Osteoblast (primary cell): ENCODE results near the gene MCTP2. TPM values are rescaled to one million over a fixed set of nuclear protein-coding genes. Genes with fewer than 3 reads are reported as not detected.

Source experiments
- DNase-seq: peaks from one replicate; pipeline ENCODE4 v3.0.0; 2011; ENCODE audit warnings: low spot score, mixed read lengths; ENCODE audit not compliant: insufficient read length; ENCODE audit errors: missing footprints
- H2AFZ ChIP-seq: 2 replicates; pipeline ENCODE4 v1.6.0; 2011; ENCODE audit warnings: mild to moderate bottlenecking, low read length
- H3K27ac ChIP-seq: 2 replicates; pipeline ENCODE4 v1.5.1; 2011; ENCODE audit warnings: mild to moderate bottlenecking, low read depth, low read length, moderate library complexity
- H3K27me3 ChIP-seq: 2 replicates; pipeline ENCODE4 v1.6.0; 2012; ENCODE audit warnings: mild to moderate bottlenecking, control low read depth, inconsistent platforms, low read length, moderate library complexity; ENCODE audit not compliant: insufficient read depth
- H3K36me3 ChIP-seq: 2 replicates; pipeline ENCODE4 v1.5.1; 2011; ENCODE audit warnings: mild to moderate bottlenecking, low read length, control low read depth, moderate library complexity; ENCODE audit not compliant: insufficient read depth
- H3K4me1 ChIP-seq: 2 replicates; pipeline ENCODE4 v1.5.1; 2011; ENCODE audit warnings: mild to moderate bottlenecking, low read length, control low read depth, moderate library complexity; ENCODE audit not compliant: insufficient read depth
- H3K4me2 ChIP-seq: 2 replicates; pipeline ENCODE4 v1.6.0; 2011; ENCODE audit warnings: mild to moderate bottlenecking, low read length; ENCODE audit not compliant: insufficient read depth
- H3K4me3 ChIP-seq: fragments of 200-600 bp; sonication (generic); 3 replicates; pipeline ENCODE4 v1.5.1; 2012; ENCODE audit warnings: mild to moderate bottlenecking, low read length, inconsistent platforms; ENCODE audit not compliant: insufficient read depth
- H3K79me2 ChIP-seq: 2 replicates; pipeline ENCODE4 v1.6.0; 2012; ENCODE audit warnings: mild to moderate bottlenecking, low read length, control low read depth, inconsistent platforms; ENCODE audit not compliant: insufficient read depth
- H3K9me3 ChIP-seq: 2 replicates; pipeline ENCODE4 v1.5.1; 2011; ENCODE audit warnings: low read depth, low read length, control low read depth
- H4K20me1 ChIP-seq: 2 replicates; pipeline ENCODE4 v1.6.0; 2012; ENCODE audit warnings: mild to moderate bottlenecking, low read length, control low read depth; ENCODE audit not compliant: insufficient read depth
- total RNA-seq: library from RNA; depleted of rRNA; stranded (reverse); fragments of >200 nt; gene quantifications from 2 replicates; pipeline ENCODE4 v1.2.3, GENCODE V29; 2012
- TF ChIP-seq, protein P1 (sequence below): IDR thresholded peaks from 2 replicates; pipeline ENCODE4 v1.5.1; 2011; ENCODE audit warnings: mild to moderate bottlenecking, low read depth, low read length, moderate library complexity; ENCODE audit errors: extremely low read depth

Gene MCTP2
- total RNA-seq, 1 donor = 16.3 TPM

- Histone ChIP-seq H2AFZ (no peak overlapping the region), H3K79me2 (no peaks in the 10 kb centered on the region), H3K4me1 (no peaks in the 10 kb centered on the region), H4K20me1 (no peaks in the 10 kb centered on the region), H3K9me3 (no peaks in the 10 kb centered on the region), H3K4me3 (no peak overlapping the region), H3K27ac (no peak overlapping the region), H3K36me3 (no peaks in the 10 kb centered on the region), H3K4me2 (no peak overlapping the region), H3K27me3 (no peaks in the 10 kb centered on the region)
- no peak for DNase-seq
- TF ChIP-seq, protein P1, sequence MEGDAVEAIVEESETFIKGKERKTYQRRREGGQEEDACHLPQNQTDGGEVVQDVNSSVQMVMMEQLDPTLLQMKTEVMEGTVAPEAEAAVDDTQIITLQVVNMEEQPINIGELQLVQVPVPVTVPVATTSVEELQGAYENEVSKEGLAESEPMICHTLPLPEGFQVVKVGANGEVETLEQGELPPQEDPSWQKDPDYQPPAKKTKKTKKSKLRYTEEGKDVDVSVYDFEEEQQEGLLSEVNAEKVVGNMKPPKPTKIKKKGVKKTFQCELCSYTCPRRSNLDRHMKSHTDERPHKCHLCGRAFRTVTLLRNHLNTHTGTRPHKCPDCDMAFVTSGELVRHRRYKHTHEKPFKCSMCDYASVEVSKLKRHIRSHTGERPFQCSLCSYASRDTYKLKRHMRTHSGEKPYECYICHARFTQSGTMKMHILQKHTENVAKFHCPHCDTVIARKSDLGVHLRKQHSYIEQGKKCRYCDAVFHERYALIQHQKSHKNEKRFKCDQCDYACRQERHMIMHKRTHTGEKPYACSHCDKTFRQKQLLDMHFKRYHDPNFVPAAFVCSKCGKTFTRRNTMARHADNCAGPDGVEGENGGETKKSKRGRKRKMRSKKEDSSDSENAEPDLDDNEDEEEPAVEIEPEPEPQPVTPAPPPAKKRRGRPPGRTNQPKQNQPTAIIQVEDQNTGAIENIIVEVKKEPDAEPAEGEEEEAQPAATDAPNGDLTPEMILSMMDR = no peak
Observed at GRCh38 chr15:94287794-94288246, 56.5 kb downstream of the MCTP2 start.

- Histone ChIP-seq H3K9me3 (no peaks in the 10 kb centered on the region), H3K27ac (no peak overlapping the region), H3K36me3 (no peaks in the 10 kb centered on the region), H3K4me3 (no peak overlapping the region), H4K20me1 (no peaks in the 10 kb centered on the region), H2AFZ (no peak overlapping the region), H3K79me2 (no peaks in the 10 kb centered on the region), H3K4me1 (no peaks in the 10 kb centered on the region), H3K4me2 (no peak overlapping the region), H3K27me3 (no peaks in the 10 kb centered on the region)
- TF ChIP-seq, protein P1 = no peak
- no peak for DNase-seq
Observed at GRCh38 chr15:94290730-94291129, 59.4 kb downstream of the MCTP2 start.

GRCh38 chr15:94293411-94294402 lies 62.3 kb downstream of the MCTP2 start:
- Histone ChIP-seq H2AFZ (no peak overlapping the region), H3K9me3 (no peaks in the 10 kb centered on the region), H3K4me1 (no peaks in the 10 kb centered on the region), H3K36me3 (no peaks in the 10 kb centered on the region), H3K79me2 (no peaks in the 10 kb centered on the region), H3K4me2 (no peak overlapping the region), H3K27ac (no peak overlapping the region), H3K27me3 (no peaks in the 10 kb centered on the region), H3K4me3 (no peak overlapping the region), H4K20me1 (no peaks in the 10 kb centered on the region)
- TF ChIP-seq, protein P1 = no peak
- no peak for DNase-seq

- H3K9me3 ChIP-seq = no peaks in the 10 kb centered on the region
- no peaks in the 10 kb centered on the region for H3K36me3 ChIP-seq
- TF ChIP-seq, protein P1 = no peak
- H3K4me2 ChIP-seq = no peak overlapping the region
- no peaks in the 10 kb centered on the region for H3K79me2 ChIP-seq
- no peak overlapping the region for H2AFZ ChIP-seq
- DNase-seq = no peak
- H3K4me1 ChIP-seq = no peaks in the 10 kb centered on the region
- H3K27ac ChIP-seq = no peak overlapping the region
- H3K4me3 ChIP-seq = no peak overlapping the region
- H3K27me3 ChIP-seq = no peaks in the 10 kb centered on the region
- H4K20me1 ChIP-seq = no peaks in the 10 kb centered on the region
Observed at GRCh38 chr15:94294556-94294955, 63.2 kb downstream of the MCTP2 start.
